CD4-positive, alpha-beta T cell (primary cell): ENCODE measurements around the gene BEND5. TPM values are rescaled to one million over a fixed set of nuclear protein-coding genes. Genes with fewer than 3 reads are reported as not detected.

Source experiments
- ATAC-seq: fragments of 200-7000 bp; cut with Tn5 transposase; one replicate; pipeline ENCODE4 v1.10.0; 2022; ENCODE audit warnings: mild to moderate bottlenecking; ENCODE audit not compliant: poor library complexity
- CTCF ChIA-PET: fragments of 350-600 bp; sonication (Branson Sonifier 250); formaldehyde crosslinking; loops from one replicate; lab custom pipeline; 2021; ENCODE audit warnings: antibody characterized with exemption, inconsistent platforms; lab: Charles Lee
- POLR2A ChIA-PET: fragments of 350-600 bp; sonication (Branson Sonifier 250); formaldehyde crosslinking; loops from one replicate; lab custom pipeline; 2021; ENCODE audit warnings: antibody characterized with exemption, inconsistent platforms; lab: Charles Lee
- DNase-seq, 14 experiments: peaks; one replicate each; pipeline ENCODE4 v3.0.0-alpha.2; 2013 to 2020; ENCODE audit warnings: mixed read lengths in 2 of 14
- H3K27ac ChIP-seq, 2 donors: one replicate each; pipeline versions ENCODE4 v1.5.1 to v1.7.0; 2013; ENCODE audit warnings: low read length in 2 of 2, low read depth in 1 of 2, mild to moderate bottlenecking in 1 of 2
- H3K27me3 ChIP-seq, 2 experiments: 1 replicate in 1 of 2; 2 replicates in 1 of 2; pipeline versions ENCODE4 v1.6.1 to v1.7.0; 2013; ENCODE audit warnings: low read length in 2 of 2, control low read depth in 1 of 2, mild to moderate bottlenecking in 1 of 2, moderate library complexity in 1 of 2; ENCODE audit not compliant: insufficient read depth in 2 of 2, control insufficient read depth in 1 of 2
- H3K36me3 ChIP-seq: one replicate; pipeline ENCODE4 v1.6.1; 2013; ENCODE audit warnings: low read length, control low read depth; ENCODE audit not compliant: insufficient read depth
- H3K4me1 ChIP-seq: one replicate; pipeline ENCODE4 v1.6.1; 2013; ENCODE audit warnings: low read length, control low read depth; ENCODE audit not compliant: insufficient read depth
- H3K4me3 ChIP-seq: one replicate; pipeline ENCODE4 v1.5.1; 2013; ENCODE audit warnings: mild to moderate bottlenecking, low read length, moderate library complexity
- H3K9me3 ChIP-seq, 2 experiments: 1 replicate in 1 of 2; 2 replicates in 1 of 2; pipeline versions ENCODE4 v1.6.1 to v1.7.0; 2013; ENCODE audit warnings: low read length in 2 of 2, mild to moderate bottlenecking in 2 of 2, control low read depth in 1 of 2, moderate library complexity in 1 of 2; ENCODE audit not compliant: control insufficient read depth in 1 of 2, insufficient read depth in 1 of 2
- H3K27ac Mint-ChIP-seq: one replicate; pipeline ENCODE4 v1.8.0; 2020; ENCODE audit warnings: mixed read lengths
- H3K27me3 Mint-ChIP-seq: one replicate; pipeline ENCODE4 v1.8.0; 2021; ENCODE audit warnings: mixed read lengths
- H3K36me3 Mint-ChIP-seq: one replicate; pipeline ENCODE4 v1.8.0; 2021; ENCODE audit warnings: low read depth, mixed read lengths
- H3K4me1 Mint-ChIP-seq: one replicate; pipeline ENCODE4 v1.8.0; 2021; ENCODE audit warnings: low read depth, mixed read lengths
- H3K4me3 Mint-ChIP-seq: one replicate; pipeline ENCODE4 v1.8.0; 2020; ENCODE audit warnings: mild to moderate bottlenecking, mixed read lengths
- H3K9me3 Mint-ChIP-seq: one replicate; pipeline ENCODE4 v1.8.0; 2020; ENCODE audit warnings: mixed read lengths
- CTCF ChIP-seq: fragments of 200-600 bp; IDR thresholded peaks from one replicate; pipeline ENCODE4 v1.8.0; 2022; ENCODE audit warnings: antibody characterized with exemption, mild to moderate bottlenecking
- intact Hi-C, 2 experiments: fragments of 100-400 bp; cut with DNase I in 1 of 2; cut with micrococcal nuclease in 1 of 2; formaldehyde crosslinking; loops; one replicate each; pipeline versions ENCODE4 v1.15.1 to v1.9.0; 2023 to 2025; cut with DNase I, micrococcal nuclease
- total RNA-seq, 174 experiments: library from RNA in 2 of 174; stranded (reverse) in 2 of 174; gene quantifications; one replicate each; pipeline ENCODE4 v1.2.3 and lab custom pipeline; 2021 to 2026

Gene BEND5
- total RNA-seq, 2 experiments from 2014 or later: 5.6 to 5.7 TPM

- H3K27ac ChIP-seq: no peak overlapping the region
- CTCF ChIA-PET: no interaction called here
These were observed 92.9 kb downstream of the BEND5 start for GRCh38 chr1:48683839-48684238.

GRCh38 chr1:48681476-48682305 lies 95.0 kb downstream of the BEND5 start:
- no peak for TF ChIP-seq CTCF
- peaks cover 12% of the 10 kb centered on the region for H3K27me3 Mint-ChIP-seq
- Histone ChIP-seq H3K36me3 (no peaks in the 10 kb centered on the region), H3K27ac (no peak overlapping the region), H3K4me3 (no peak overlapping the region), H3K4me1 (no peaks in the 10 kb centered on the region), H3K27me3 (peaks cover 0 to 3% of the 10 kb centered on the region in 2 experiments), H3K9me3 (no peaks in the 10 kb centered on the region)
- H3K4me3 Mint-ChIP-seq: no peak overlapping the region
- H3K4me1 Mint-ChIP-seq: no peaks in the 10 kb centered on the region
- H3K9me3 Mint-ChIP-seq: no peaks in the 10 kb centered on the region
- no peaks in the 10 kb centered on the region for H3K36me3 Mint-ChIP-seq
- POLR2A ChIA-PET: no interaction called here
- no peak overlapping the region for H3K27ac Mint-ChIP-seq
- intact Hi-C loops: no loop called here
- DNase-seq (no peak), ATAC-seq (no peak)
- CTCF ChIA-PET: no interaction called here

More at GRCh38 chr1:48683839-48684238, 92.9 kb downstream of the BEND5 start:
- no peaks in the 10 kb centered on the region for H3K36me3 Mint-ChIP-seq
- peaks cover 0 to 3% of the 10 kb centered on the region in 2 experiments for H3K27me3 ChIP-seq
- TF ChIP-seq CTCF: no peak
- no peak overlapping the region for H3K4me3 Mint-ChIP-seq
- POLR2A ChIA-PET: no interaction called here
- no peaks in the 10 kb centered on the region for H3K9me3 ChIP-seq
- ATAC-seq (no peak), DNase-seq (no peak)
- H3K27me3 Mint-ChIP-seq: peaks cover 5% of the 10 kb centered on the region
- H3K9me3 Mint-ChIP-seq: no peaks in the 10 kb centered on the region
- H3K4me1 Mint-ChIP-seq: no peaks in the 10 kb centered on the region
- H3K4me3 ChIP-seq: no peak overlapping the region
- intact Hi-C loops: no loop called here
- H3K27ac Mint-ChIP-seq: no peak overlapping the region
- no peaks in the 10 kb centered on the region for H3K36me3 ChIP-seq
- H3K4me1 ChIP-seq: no peaks in the 10 kb centered on the region

- DNase-seq (no peak), ATAC-seq (no peak)
- Mint-ChIP-seq H3K4me3 (no peak overlapping the region), H3K36me3 (no peaks in the 10 kb centered on the region), H3K27ac (no peak overlapping the region), H3K4me1 (no peaks in the 10 kb centered on the region), H3K9me3 (no peaks in the 10 kb centered on the region), H3K27me3 (peaks cover 8% of the 10 kb centered on the region)
- no peaks in the 10 kb centered on the region for H3K9me3 ChIP-seq
- H3K4me3 ChIP-seq: no peak overlapping the region
- no peaks in the 10 kb centered on the region for H3K4me1 ChIP-seq
- H3K27ac ChIP-seq: no peak overlapping the region
- TF ChIP-seq CTCF: no peak
- no peaks in the 10 kb centered on the region for H3K36me3 ChIP-seq
- intact Hi-C loops: no loop called here
- ChIA-PET POLR2A (no interaction called here), CTCF (no interaction called here)
- peaks cover 0 to 6% of the 10 kb centered on the region in 2 experiments for H3K27me3 ChIP-seq
These were observed 96.2 kb downstream of the BEND5 start for GRCh38 chr1:48680411-48681035.
